AML-193 (cell line): ENCODE measurements around the gene HRK.
"Not testable (repeated sequence)": the region's sequence is repeated elsewhere in the genome, so short reads cannot be mapped to it uniquely, and the experiment has no call there.

Experiments used
- DNase-seq, 2 experiments: peaks; one replicate each; lab custom pipeline; 2025; lab: John Stamatoyannopoulos, UW

Gene HRK

DNA sequence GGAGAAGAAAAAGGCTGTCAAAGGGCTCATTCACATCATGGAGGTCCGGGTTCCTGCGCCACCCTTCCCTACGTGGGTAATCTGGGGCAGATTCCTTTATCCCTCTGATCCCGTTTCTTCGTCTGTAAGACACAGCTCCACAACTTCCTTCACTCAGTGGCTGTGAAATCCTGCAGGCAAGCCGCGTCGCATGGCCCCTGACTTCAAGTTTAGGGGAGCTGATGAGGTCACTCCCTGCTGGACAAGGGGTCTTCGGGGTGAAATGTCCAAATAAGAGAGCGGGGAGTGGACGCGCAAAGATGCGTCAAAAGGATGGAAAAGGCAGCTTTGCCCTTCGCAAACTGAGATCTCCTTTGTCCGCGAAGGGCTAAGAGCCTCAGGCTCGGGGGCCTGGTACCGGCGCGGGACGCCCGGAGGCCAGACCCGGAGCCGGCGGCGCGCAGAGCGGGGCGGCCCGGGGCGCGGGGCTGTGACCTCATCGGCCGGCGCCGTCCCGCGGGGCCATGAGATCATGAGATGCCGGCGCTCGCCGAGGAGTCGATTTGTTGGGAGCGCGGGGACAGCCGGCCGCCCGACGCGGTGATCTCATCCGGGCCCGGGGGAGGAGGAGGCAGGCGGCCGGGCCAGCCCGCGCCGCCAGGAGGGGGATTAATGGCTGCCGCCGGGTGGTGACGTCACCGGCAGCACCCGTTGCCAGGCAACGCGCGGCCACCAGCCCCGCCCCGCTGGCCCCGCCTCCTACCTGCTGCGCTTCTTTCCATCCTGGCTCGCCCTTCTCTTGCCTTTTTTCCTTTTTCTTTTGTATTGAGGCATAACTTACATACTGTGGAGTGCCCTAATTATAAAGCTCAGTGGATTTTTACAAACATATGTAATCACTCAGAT lies 62.1 kb downstream of the HRK start:
- DNase-seq, result peak; percentile 47 to 59

DNA sequence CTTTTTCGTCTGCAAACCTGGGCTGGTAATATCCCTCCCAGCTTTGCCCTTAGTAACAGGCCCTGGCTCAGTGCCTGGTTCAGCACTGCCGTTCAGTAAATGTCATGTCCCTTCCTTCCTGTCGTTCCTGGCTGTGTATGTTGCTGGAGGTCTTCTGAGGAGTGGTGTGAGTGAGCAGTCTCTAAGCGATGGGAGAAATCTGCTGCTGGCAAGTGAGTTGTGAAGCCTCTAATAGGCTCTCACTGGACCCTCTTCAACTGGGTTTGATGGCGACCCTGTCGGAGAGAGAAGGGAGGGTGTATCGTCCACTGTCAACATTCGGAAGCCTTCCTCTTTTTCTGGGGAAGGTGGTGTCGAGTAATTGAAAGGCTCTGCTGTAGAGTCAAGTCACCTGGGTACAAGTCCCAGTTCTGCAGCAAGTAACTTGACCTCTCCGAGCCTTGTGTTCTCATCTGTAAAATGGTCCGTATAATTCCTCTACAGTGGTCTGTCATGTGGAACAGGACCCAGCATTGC lies 62.8 kb downstream of the HRK start:
- DNase-seq, result peak; percentile 41 to 48

DNA sequence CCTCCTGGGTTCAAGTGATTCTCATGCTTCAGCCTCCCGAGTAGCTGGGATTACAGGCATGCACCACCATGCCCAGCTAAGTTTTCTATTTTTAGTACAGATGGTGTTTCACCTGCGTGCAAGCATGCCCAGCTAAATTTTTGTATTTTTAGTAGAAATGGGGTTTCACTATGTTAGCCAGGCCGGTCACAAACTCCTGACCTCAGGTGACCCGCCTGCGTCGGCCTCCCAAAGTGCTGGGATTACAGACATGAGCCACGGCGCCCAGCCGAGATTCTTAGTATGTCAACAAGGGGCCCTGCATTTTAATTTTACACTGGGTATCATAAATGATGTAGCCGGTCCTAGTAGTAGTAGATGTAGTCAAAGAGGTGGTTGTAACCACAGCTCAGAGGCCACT lies 66.5 kb downstream of the HRK start:
- not testable (repeated sequence) for DNase-seq

DNA sequence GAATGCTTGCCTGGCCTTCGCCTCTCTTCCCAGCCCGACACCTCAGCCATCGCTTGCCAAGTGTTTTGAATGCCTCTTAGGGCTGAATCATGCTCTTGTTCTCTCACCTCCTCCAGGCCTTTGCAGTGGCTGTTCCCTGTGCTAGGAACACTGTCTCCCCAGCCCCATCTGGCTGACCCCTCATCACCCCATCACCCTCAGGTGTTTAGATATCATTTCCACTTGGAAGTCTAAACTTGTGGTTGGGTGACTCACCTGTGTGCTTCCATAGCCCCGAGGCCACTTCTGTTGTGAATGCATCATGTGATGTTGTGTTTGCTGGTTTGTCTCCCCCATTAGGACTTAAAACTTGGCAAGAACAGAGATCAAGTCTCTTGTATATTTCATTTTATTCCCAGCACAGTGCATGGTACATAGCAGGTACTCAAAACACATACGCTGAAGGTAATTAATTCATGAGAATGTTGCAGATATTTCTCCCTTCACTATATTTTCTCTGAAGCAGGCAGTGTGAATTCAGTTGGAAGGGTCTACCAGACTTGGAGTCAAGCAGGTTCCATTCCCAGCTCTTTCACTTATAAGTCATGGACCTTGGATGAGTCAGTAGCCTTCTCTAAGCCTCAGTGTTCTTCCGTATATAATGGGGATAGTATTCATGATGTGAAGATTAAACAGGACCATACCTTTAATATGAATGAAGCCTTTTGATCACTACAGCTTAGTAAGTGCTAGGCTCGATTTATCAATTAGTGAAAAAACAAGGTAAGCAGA lies 67.8 kb downstream of the HRK start:
- no peak for DNase-seq

DNA sequence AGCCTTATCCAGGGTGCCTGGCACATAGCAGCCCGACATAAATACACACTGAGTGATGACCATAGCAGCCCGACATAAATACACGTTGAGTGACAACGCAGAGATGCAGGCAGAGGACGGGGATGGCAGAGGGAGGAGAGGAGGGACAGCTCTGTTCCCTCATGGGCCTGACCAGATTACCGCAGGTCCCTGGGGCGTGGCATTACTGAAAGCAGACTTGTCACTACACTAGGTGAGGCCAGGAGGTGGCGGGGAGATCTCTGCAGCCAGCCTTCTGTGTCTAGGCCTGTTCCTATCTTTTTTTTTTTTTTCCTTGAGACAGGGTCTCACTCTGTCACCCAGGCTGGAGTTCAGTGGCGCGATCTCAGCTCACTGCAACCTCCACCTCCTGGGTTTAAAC lies 69.0 kb downstream of the HRK start:
- DNase-seq, result no peak

DNA sequence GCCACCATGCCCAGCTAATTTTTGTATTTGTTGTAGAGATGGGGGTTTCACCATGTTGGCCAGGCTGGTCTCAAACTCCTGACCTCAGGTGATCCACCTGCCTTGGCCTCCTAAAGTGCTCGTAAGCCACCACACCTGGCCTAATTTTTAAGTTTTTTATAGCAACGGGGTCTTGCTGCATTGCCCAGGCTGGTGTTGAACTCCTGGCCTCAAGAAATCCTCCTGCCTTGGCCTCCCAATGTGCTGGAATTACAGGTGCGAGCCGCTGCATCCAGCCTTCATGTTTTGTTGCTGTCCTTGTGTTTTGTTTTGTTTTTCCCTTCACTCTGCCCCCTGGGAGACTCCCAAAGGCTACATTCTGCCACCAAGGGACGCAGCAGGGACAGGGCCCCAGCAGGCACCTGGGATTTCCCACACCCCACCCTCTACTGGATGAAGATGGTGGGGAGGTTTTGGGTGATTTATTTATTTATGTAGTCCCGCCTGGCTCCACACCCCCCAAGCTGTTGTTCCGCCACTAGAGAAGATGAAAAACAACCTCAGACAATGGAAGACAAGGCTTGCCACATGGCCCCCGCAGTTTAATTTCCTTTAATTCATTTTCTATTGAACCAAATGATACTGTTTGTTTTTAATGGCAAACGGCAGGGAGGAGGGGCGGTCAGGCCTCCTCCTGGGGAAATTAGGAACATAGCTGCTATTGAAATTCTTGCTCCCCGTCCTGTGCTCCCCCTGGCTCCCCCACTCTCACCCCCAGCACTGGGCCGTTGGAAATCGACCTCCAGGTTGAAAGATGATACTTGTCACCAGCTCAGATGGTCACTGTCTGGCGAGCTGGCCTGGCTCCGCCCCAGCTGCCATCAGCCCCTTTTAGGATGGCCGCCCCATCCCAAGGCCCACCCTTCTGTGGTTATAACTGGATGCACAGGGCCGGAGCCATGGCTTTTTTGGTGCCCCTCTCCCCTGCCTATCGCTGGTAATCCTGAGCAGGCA lies 72.8 kb downstream of the HRK start:
- DNase-seq, result no peak

DNA sequence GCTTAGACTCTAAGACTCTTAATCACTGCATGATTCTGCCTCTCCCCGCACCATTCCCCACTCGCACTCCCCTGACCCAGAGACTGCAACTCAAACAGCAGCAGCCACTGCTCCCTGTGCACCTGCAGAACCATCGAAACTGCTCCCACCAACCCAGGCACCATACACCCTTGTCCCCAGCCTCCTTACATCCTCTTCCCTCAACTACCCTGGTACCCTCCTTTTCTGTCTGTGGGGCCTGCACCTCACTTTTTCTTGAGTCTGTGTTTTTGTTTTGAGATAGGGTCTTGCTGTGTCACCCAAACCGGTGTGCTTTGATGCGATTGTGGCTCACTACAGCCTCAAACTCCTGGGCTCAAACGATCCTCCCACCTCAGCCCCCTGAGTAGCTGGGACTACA lies 73.7 kb downstream of the HRK start:
- no peak for DNase-seq

DNA sequence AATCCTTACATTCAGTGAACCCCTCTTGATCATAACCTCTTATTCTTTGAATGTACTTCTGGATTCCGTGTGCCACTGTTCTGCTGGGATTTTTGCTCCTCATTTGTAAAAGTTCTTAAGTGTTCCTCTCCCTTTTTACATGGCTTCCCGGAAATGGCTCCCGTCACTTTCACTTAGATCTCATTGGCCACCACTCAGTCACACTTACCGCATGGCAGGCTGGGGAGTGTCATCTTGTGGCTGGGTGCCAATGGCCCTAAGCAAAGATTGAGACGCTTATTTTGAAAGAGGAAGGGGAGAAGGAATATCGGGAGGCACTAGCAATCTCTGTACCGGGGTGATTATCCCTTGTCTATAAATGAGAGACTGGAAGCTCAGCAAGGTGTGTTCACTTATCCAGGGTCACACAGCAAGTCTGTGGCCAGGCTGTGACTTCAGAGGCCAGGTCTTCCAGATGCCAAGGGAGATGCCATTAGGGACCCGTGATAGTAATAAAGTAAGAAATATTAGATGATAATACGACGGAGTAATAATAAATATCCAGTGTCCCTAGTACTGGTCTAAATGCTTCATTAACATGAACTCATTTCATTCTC lies 74.3 kb downstream of the HRK start:
- DNase-seq, result no peak
